ENCODE data around the gene PTS. TPM values are rescaled to one million over a fixed set of nuclear protein-coding genes. Genes with fewer than 3 reads are reported as not detected.

PTS gene
- total RNA-seq, 6 donors from 2014 or later, result 15.0 to 26.5 (median 21.2) TPM

DNA sequence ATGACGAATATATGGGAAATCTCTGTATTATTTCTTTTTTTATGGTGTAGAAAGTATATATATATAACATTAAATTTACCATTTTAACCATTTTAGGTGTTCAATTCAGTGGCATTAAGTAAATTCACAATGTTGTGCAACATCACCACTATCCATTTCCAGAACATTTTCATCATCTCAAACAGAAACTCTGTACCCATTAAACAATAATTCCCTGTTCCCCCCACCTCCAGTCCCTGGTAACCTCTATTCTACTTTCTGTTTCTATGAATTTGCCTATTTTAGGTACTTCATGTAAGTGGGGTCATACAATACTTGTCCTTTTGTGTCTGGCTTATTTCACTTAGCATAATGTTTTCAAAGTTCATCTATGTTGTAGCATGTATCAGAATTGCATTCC, 15.3 kb upstream of the PTS start:
- TF ChIP-seq POLR2A (IDR thresholded peaks at IDR 0.05) (no peak), EP300 (IDR thresholded peaks at IDR 0.05) (no peak), POLR2AphosphoS5 (IDR thresholded peaks at IDR 0.05) (no peak)
- TF ChIP-seq, protein P1, sequence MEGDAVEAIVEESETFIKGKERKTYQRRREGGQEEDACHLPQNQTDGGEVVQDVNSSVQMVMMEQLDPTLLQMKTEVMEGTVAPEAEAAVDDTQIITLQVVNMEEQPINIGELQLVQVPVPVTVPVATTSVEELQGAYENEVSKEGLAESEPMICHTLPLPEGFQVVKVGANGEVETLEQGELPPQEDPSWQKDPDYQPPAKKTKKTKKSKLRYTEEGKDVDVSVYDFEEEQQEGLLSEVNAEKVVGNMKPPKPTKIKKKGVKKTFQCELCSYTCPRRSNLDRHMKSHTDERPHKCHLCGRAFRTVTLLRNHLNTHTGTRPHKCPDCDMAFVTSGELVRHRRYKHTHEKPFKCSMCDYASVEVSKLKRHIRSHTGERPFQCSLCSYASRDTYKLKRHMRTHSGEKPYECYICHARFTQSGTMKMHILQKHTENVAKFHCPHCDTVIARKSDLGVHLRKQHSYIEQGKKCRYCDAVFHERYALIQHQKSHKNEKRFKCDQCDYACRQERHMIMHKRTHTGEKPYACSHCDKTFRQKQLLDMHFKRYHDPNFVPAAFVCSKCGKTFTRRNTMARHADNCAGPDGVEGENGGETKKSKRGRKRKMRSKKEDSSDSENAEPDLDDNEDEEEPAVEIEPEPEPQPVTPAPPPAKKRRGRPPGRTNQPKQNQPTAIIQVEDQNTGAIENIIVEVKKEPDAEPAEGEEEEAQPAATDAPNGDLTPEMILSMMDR (IDR thresholded peaks at IDR 0.05), result no peak
- Histone ChIP-seq H3K36me3 (no peaks in the 10 kb centered on the region), H3K27me3 (no peaks in the 10 kb centered on the region), H3K4me3 (no peak overlapping the region), H3K9me3 (no peaks in the 10 kb centered on the region), H3K27ac (no peak overlapping the region), H3K4me1 (no peaks in the 10 kb centered on the region)
- 63 to 74% methylated on average over 1 of the region's 1 CpG for WGBS, 2 donors
- ATAC-seq (ENCODE audit: low FRiP score in 2 of 2) (no peak), DNase-seq (no peak)

DNA sequence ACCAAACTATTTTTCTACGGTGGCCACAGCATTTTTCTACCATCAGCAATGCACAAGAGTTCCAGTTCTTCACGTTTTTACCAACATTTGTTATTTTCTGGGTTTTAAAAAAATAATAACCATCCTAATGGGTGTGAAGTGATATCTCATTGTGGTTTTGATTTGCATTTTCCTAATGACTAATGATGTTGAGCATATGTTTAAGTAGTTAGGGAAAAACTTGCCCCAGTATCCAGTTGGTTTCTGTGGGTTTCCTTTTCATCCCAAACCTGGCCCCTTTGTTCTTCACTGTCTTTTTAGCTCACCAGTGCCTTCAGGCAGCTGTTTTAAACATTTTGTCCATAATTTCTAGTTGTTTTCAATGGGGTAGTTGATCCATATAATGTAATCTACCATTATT, 14.7 kb upstream of the PTS start:
- Histone ChIP-seq H3K9me3 (no peaks in the 10 kb centered on the region), H3K36me3 (no peaks in the 10 kb centered on the region), H3K4me3 (no peak overlapping the region), H3K4me1 (no peaks in the 10 kb centered on the region), H3K27me3 (no peaks in the 10 kb centered on the region), H3K27ac (no peak overlapping the region)
- WGBS, 2 donors, result 50 to 52% methylated on average over 2 of the region's 2 CpGs
- DNase-seq (no peak), ATAC-seq (ENCODE audit: low FRiP score in 2 of 2) (no peak)
- TF ChIP-seq POLR2AphosphoS5 (IDR thresholded peaks at IDR 0.05), result no peak
- no peak for TF ChIP-seq EP300 (IDR thresholded peaks at IDR 0.05)
- no peak for TF ChIP-seq POLR2A (IDR thresholded peaks at IDR 0.05)
- TF ChIP-seq, protein P1 (IDR thresholded peaks at IDR 0.05), result no peak

DNA sequence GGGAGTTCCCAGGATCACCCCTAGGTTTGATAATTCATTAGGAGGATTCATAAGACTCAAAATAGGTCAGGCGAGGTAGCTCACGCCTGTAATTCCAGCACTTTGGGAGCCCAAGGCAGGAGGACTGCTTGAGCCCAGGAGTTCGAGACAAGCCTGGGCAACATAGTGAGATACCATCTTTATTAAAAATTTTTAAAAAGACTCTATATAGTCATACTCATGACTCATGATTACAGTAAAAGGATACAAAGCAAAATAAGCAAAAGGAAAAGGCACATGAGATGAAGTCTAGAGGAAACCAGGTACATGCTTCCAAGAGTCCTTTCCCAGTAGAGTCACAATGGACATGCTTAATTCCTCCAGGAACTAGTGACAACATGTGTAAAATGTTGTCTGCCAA, 13.9 kb upstream of the PTS start:
- no peaks in the 10 kb centered on the region for H3K9me3 ChIP-seq
- no peaks in the 10 kb centered on the region for H3K36me3 ChIP-seq
- WGBS, 2 donors, result 96 to 99% methylated on average over 3 of the region's 3 CpGs
- H3K4me3 ChIP-seq, result no peak overlapping the region
- no peaks in the 10 kb centered on the region for H3K27me3 ChIP-seq
- H3K27ac ChIP-seq, result no peak overlapping the region
- DNase-seq, result no peak
- TF ChIP-seq EP300 (IDR thresholded peaks at IDR 0.05), result no peak
- TF ChIP-seq POLR2AphosphoS5 (IDR thresholded peaks at IDR 0.05), result no peak
- TF ChIP-seq, protein P1 (IDR thresholded peaks at IDR 0.05), result no peak
- no peak for TF ChIP-seq POLR2A (IDR thresholded peaks at IDR 0.05)
- ATAC-seq (ENCODE audit: low FRiP score in 2 of 2), result no peak
- no peaks in the 10 kb centered on the region for H3K4me1 ChIP-seq

DNA sequence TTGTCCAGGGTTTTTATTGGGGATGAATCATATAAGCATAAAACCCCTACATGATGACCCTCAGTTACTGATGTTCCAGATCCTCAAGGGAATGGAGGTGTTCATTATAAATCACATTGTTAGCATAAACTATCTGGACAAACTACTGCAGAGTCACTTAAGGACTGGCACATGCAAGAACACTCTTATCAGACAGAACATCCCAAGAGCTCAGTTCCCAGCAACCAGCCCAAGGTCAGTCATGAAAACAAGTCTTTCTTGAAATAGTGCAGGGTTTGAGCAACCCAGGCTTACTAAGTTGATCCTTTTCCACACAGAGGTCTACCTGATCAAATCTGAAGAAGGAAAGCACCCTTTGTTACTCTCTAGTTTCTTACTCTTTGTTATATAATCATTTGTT, 13.5 kb upstream of the PTS start:
- no peaks in the 10 kb centered on the region for H3K36me3 ChIP-seq
- no peak for TF ChIP-seq POLR2A (IDR thresholded peaks at IDR 0.05)
- TF ChIP-seq, protein P1 (IDR thresholded peaks at IDR 0.05), result no peak
- no peaks in the 10 kb centered on the region for H3K27me3 ChIP-seq
- no peaks in the 10 kb centered on the region for H3K4me1 ChIP-seq
- DNase-seq (no peak), ATAC-seq (ENCODE audit: low FRiP score in 2 of 2) (no peak)
- H3K4me3 ChIP-seq, result no peak overlapping the region
- no peaks in the 10 kb centered on the region for H3K9me3 ChIP-seq
- H3K27ac ChIP-seq, result no peak overlapping the region

DNA sequence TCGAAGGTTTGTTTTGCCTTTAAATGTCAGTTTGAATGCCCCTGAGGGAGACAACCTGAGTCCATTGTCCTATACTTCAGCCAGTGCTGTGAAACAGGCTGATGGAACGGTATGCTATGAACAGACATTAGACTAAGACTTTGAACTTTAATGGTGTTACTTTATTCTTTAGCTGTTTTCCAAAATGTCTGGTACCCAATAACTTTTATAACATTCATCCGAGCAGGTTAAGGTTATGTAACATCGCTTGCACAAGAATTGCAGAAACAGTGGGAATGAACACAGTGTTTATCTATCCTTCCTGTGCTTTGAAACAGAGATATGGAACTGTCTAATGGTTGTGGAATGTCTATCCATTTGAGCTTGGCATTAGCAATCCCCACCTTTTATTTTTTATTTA, 12.5 kb upstream of the PTS start:
- Histone ChIP-seq H3K4me1 (no peaks in the 10 kb centered on the region), H3K36me3 (no peaks in the 10 kb centered on the region), H3K4me3 (no peak overlapping the region), H3K9me3 (no peaks in the 10 kb centered on the region), H3K27ac (no peak overlapping the region), H3K27me3 (no peaks in the 10 kb centered on the region)
- TF ChIP-seq, protein P1 (IDR thresholded peaks at IDR 0.05), result no peak
- TF ChIP-seq POLR2A (IDR thresholded peaks at IDR 0.05), result no peak
- TF ChIP-seq EP300 (IDR thresholded peaks at IDR 0.05), result no peak
- no peak for TF ChIP-seq POLR2AphosphoS5 (IDR thresholded peaks at IDR 0.05)
- no peak for ATAC-seq (ENCODE audit: low FRiP score in 2 of 2)
- no peak for DNase-seq
- 73 to 90% methylated on average over 4 of the region's 4 CpGs for WGBS, 2 donors

Data from upper lobe of left lung (tissue), 6 donors.